Adrenal gland (tissue), 5 donors: Measurements from ENCODE around the gene OTULIN.

ENCODE experiments used
- POLR2A ChIP-seq, 2 donors: fragments of 450-650 bp; IDR thresholded peaks; one replicate each; pipeline ENCODE4 v1.6.1; 2017; ENCODE audit warnings: antibody characterized with exemption in 2 of 2, mild to moderate bottlenecking in 2 of 2, moderate library complexity in 1 of 2
- TF ChIP-seq, protein P1 (sequence below), 6 experiments: fragments of 450-650 bp in 4 of 6; fragments of 200-600 bp in 2 of 6; sonication (generic) in 1 of 6; IDR thresholded peaks; 1 replicate in 5 of 6; 2 replicates in 1 of 6; pipeline versions ENCODE4 v1.5.1 to v1.8.0; 2016 to 2021; ENCODE audit warnings: antibody characterized with exemption in 6 of 6, mild to moderate bottlenecking in 2 of 6, moderate library complexity in 1 of 6
- donor health status: DM: no; HTN: no; CAD: no.

- TF ChIP-seq, protein P1, sequence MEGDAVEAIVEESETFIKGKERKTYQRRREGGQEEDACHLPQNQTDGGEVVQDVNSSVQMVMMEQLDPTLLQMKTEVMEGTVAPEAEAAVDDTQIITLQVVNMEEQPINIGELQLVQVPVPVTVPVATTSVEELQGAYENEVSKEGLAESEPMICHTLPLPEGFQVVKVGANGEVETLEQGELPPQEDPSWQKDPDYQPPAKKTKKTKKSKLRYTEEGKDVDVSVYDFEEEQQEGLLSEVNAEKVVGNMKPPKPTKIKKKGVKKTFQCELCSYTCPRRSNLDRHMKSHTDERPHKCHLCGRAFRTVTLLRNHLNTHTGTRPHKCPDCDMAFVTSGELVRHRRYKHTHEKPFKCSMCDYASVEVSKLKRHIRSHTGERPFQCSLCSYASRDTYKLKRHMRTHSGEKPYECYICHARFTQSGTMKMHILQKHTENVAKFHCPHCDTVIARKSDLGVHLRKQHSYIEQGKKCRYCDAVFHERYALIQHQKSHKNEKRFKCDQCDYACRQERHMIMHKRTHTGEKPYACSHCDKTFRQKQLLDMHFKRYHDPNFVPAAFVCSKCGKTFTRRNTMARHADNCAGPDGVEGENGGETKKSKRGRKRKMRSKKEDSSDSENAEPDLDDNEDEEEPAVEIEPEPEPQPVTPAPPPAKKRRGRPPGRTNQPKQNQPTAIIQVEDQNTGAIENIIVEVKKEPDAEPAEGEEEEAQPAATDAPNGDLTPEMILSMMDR (IDR thresholded peaks at IDR 0.05) = no peak
- TF ChIP-seq POLR2A (IDR thresholded peaks at IDR 0.05) = no peak
Measured at GRCh38 chr5:14681236-14681752, 16.8 kb downstream of the OTULIN start.
